Small intestine (tissue), 7 donors: ENCODE measurements around the gene UGT3A2. TPM values are rescaled to one million over a fixed set of nuclear protein-coding genes. Genes with fewer than 3 reads are reported as not detected.

Experiments
- DNase-seq, 2 donors: peaks; one replicate each; pipeline versions ENCODE4 v3.0.0 to v3.0.0-alpha.2; 2013
- FAIRE-seq: peaks from 2 replicates; lab custom pipeline; 2012; peaks lifted over from hg19 to GRCh38; lab: Jason Lieb, UNC
- H3K27ac ChIP-seq, 3 donors: one replicate each; pipeline ENCODE4 v1.5.1; 2013; ENCODE audit warnings: low read length in 2 of 3, mild to moderate bottlenecking in 2 of 3, control low read depth in 1 of 3, inconsistent platforms in 1 of 3, low read depth in 1 of 3, moderate library complexity in 1 of 3
- H3K27me3 ChIP-seq, 3 donors: one replicate each; pipeline ENCODE4 v1.6.1; 2013; ENCODE audit warnings: low read length in 3 of 3, inconsistent platforms in 1 of 3; ENCODE audit not compliant: control insufficient read depth in 3 of 3, insufficient read depth in 3 of 3
- H3K36me3 ChIP-seq, 3 donors: one replicate each; pipeline ENCODE4 v1.6.1; 2013; ENCODE audit warnings: low read length in 3 of 3, inconsistent platforms in 1 of 3, low read depth in 1 of 3, mild to moderate bottlenecking in 1 of 3, moderate library complexity in 1 of 3; ENCODE audit not compliant: control insufficient read depth in 3 of 3, insufficient read depth in 2 of 3
- H3K4me1 ChIP-seq, 3 donors: one replicate each; pipeline ENCODE4 v1.6.1; 2013; ENCODE audit warnings: low read length in 2 of 3, inconsistent platforms in 1 of 3, low read depth in 1 of 3, mild to moderate bottlenecking in 1 of 3, moderate library complexity in 1 of 3; ENCODE audit not compliant: control insufficient read depth in 3 of 3, insufficient read depth in 2 of 3
- H3K4me3 ChIP-seq, 3 donors: one replicate each; pipeline ENCODE4 v1.5.1; 2013; ENCODE audit warnings: low read length in 3 of 3, control low read depth in 1 of 3, inconsistent platforms in 1 of 3, low read depth in 1 of 3, mild to moderate bottlenecking in 1 of 3, moderate library complexity in 1 of 3
- H3K9me3 ChIP-seq, 2 donors: one replicate each; pipeline ENCODE4 v1.6.1; 2013; ENCODE audit warnings: low read depth in 1 of 2, low read length in 1 of 2; ENCODE audit not compliant: control insufficient read depth in 2 of 2, insufficient read depth in 1 of 2
- WGBS, 3 donors: extraction: QIAGEN DNeasy Blood & Tissue Kit; methylation state at CpG; one replicate each; pipeline ENCODE4 v1.1.7; 2013; 5-methylcytosine and 5-hydroxymethylcytosine counted together
- polyA plus RNA-seq, 4 donors: library from polyadenylated mRNA; stranded (reverse) in 3 of 4; unstranded in 1 of 4; fragments of 200-250 nt in 3 of 4; fragments of 120-200 nt in 1 of 4; gene quantifications; one replicate each; pipeline versions ENCODE4 v1.2.1 to v1.2.3, GENCODE V29; 2013
- donor health status: healthy with polysubstance abuse.
- donor health status: control.
- donor health status: control.
- donor health status: Bipolar disorder and iron deficiency.
- donor health status: healthy.

The UGT3A2 gene
- polyA plus RNA-seq, 4 donors = 0.42 to 6.9 TPM; not detected in 2

- peak in 1 of 2 donors; percentile 47 for DNase-seq
- Histone ChIP-seq H3K4me1 (peaks cover 2 to 36% (median 2%) of the 10 kb centered on the region in 3 donors), H3K36me3 (peaks cover 0 to 3% (median 0%) of the 10 kb centered on the region in 3 donors), H3K27me3 (no peaks in the 10 kb centered on the region), H3K4me3 (no peak overlapping the region), H3K27ac (peak overlapping the region in 1 of 3 donors; percentile 21), H3K9me3 (peaks cover 0 to 53% of the 10 kb centered on the region in 2 donors)
- 76 to 84% (median 79%) methylated on average over 1 of the region's 1 CpG for WGBS, 3 donors
- no peak for FAIRE-seq
Measured at GRCh38 chr5:36009698-36010097, 57.0 kb downstream of the UGT3A2 start.

- Histone ChIP-seq H3K36me3 (peaks cover 0 to 3% (median 0%) of the 10 kb centered on the region in 3 donors), H3K4me3 (no peak overlapping the region), H3K27ac (peak overlapping the region in 1 of 3 donors; percentile 87), H3K9me3 (peaks cover 0 to 36% of the 10 kb centered on the region in 2 donors), H3K4me1 (peaks cover 2 to 48% (median 2%) of the 10 kb centered on the region in 3 donors), H3K27me3 (no peaks in the 10 kb centered on the region)
- DNase-seq (peak in 1 of 2 donors; percentile 55), FAIRE-seq (no peak)
Measured at GRCh38 chr5:36007366-36007765, 59.3 kb downstream of the UGT3A2 start.

GRCh38 chr5:36006163-36006562 lies 60.5 kb downstream of the UGT3A2 start:
- FAIRE-seq (no peak), DNase-seq (peak; percentile 68 to 74)
- H3K9me3 ChIP-seq = peaks cover 0 to 36% of the 10 kb centered on the region in 2 donors
- no peaks in the 10 kb centered on the region for H3K27me3 ChIP-seq
- 27 to 64% (median 32%) methylated on average over 1 of the region's 1 CpG for WGBS, 3 donors
- H3K4me3 ChIP-seq = no peak overlapping the region
- H3K4me1 ChIP-seq = peaks cover 2 to 48% (median 2%) of the 10 kb centered on the region in 3 donors
- H3K36me3 ChIP-seq = peaks cover 0 to 3% (median 0%) of the 10 kb centered on the region in 3 donors
- peak overlapping the region in 2 of 3 donors; percentile 9 to 87 for H3K27ac ChIP-seq

- H3K36me3 ChIP-seq = no peaks in the 10 kb centered on the region
- H3K4me3 ChIP-seq = no peak overlapping the region
- H3K27ac ChIP-seq = no peak overlapping the region
- no peak for DNase-seq
- no peaks in the 10 kb centered on the region for H3K27me3 ChIP-seq
- H3K9me3 ChIP-seq = no peaks in the 10 kb centered on the region
- 88 to 89% (median 89%) methylated on average over 3 of the region's 3 CpGs for WGBS, 3 donors
- FAIRE-seq = no peak
- peaks cover 0 to 26% (median 2%) of the 10 kb centered on the region in 3 donors for H3K4me1 ChIP-seq
Measured at GRCh38 chr5:36001032-36001431, 65.7 kb downstream of the UGT3A2 start.

GRCh38 chr5:35999547-35999946 lies 67.1 kb downstream of the UGT3A2 start:
- no peak for FAIRE-seq
- WGBS, 3 donors = 53 to 62% (median 55%) methylated on average over 1 of the region's 1 CpG
- H3K27ac ChIP-seq = no peak overlapping the region

GRCh38 chr5:35996076-35996475 lies 70.6 kb downstream of the UGT3A2 start:
- H3K4me3 ChIP-seq = no peak overlapping the region
- peaks cover 0 to 20% (median 2%) of the 10 kb centered on the region in 3 donors for H3K4me1 ChIP-seq
- H3K36me3 ChIP-seq = no peaks in the 10 kb centered on the region
- no peaks in the 10 kb centered on the region for H3K9me3 ChIP-seq
- FAIRE-seq = no peak
- DNase-seq = peak; percentile 64 to 68
- H3K27ac ChIP-seq = peak overlapping the region in 1 of 3 donors; percentile 45
- WGBS, 3 donors = 17 to 56% (median 45%) methylated on average over 4 of the region's 4 CpGs
- no peaks in the 10 kb centered on the region for H3K27me3 ChIP-seq

More at GRCh38 chr5:35999547-35999946, 67.1 kb downstream of the UGT3A2 start:
- H3K9me3 ChIP-seq = no peaks in the 10 kb centered on the region
- H3K36me3 ChIP-seq = no peaks in the 10 kb centered on the region
- no peak overlapping the region for H3K4me3 ChIP-seq
- H3K4me1 ChIP-seq = peaks cover 0 to 23% (median 2%) of the 10 kb centered on the region in 3 donors
- no peak for DNase-seq
- H3K27me3 ChIP-seq = no peaks in the 10 kb centered on the region

GRCh38 chr5:35990941-35991611 lies 75.6 kb downstream of the UGT3A2 start, which contains the start of gene UGT3A1:
Gene UGT3A1 (minus strand): TSS chr5:35991390. CDS start chr5:35991240, 150 bp downstream.
- Histone ChIP-seq H3K4me1 (peaks cover 0 to 18% (median 4%) of the 10 kb centered on the region in 3 donors), H3K27ac (peak within 1 kb of the TSS in 1 of 3 donors; percentile 87), H3K4me3 (peak within 1 kb of the TSS in 2 of 3 donors; percentile 39 to 68), H3K27me3 (peaks cover 0 to 2% (median 0%) of the 10 kb centered on the region in 3 donors), H3K9me3 (peaks cover 0 to 4% of the 10 kb centered on the region in 2 donors), H3K36me3 (no peaks in the 10 kb centered on the region)
- FAIRE-seq (no peak), DNase-seq (peak; percentile 78 to 83)
- WGBS, 3 donors = 1 to 11% (median 9%) methylated on average over 25 of the region's 25 CpGs

- Histone ChIP-seq H3K27me3 (peaks cover 0 to 2% (median 0%) of the 10 kb centered on the region in 3 donors), H3K4me3 (peak overlapping the region in 2 of 3 donors; percentile 39 to 68), H3K9me3 (peaks cover 0 to 4% of the 10 kb centered on the region in 2 donors), H3K27ac (peak overlapping the region in 1 of 3 donors; percentile 87), H3K4me1 (peaks cover 0 to 17% (median 3%) of the 10 kb centered on the region in 3 donors), H3K36me3 (no peaks in the 10 kb centered on the region)
- DNase-seq (peak; percentile 24 to 64), FAIRE-seq (no peak)
- 12 to 29% (median 19%) methylated on average over 12 of the region's 12 CpGs for WGBS, 3 donors
Measured at GRCh38 chr5:35990520-35990919, 76.2 kb downstream of the UGT3A2 start.
